Measurements from ENCODE around the gene TAF11.

- peak; percentile 64 to 92 (median 89) for TF ChIP-seq POLR2A (IDR thresholded peaks at IDR 0.05)
- peak in 1 of 7 experiments; percentile 6 for TF ChIP-seq CTCF (IDR thresholded peaks at IDR 0.05)
These were observed at the start of gene TAF11 for GRCh38 chr6:34887753-34888513.
